Effector memory CD4-positive, alpha-beta T cell (primary cell): ENCODE measurements around the gene NUP58.
"Not testable (repeated sequence)": the region's sequence is repeated elsewhere in the genome, so short reads cannot be mapped to it uniquely, and the experiment has no call there.

Experiments used
- DNase-seq, 3 donors: peaks; one replicate each; pipeline ENCODE4 v3.0.0-alpha.2; 2020
- H3K27ac ChIP-seq: 2 replicates; pipeline ENCODE4 v1.7.0; 2013; ENCODE audit warnings: mild to moderate bottlenecking, low read length, moderate library complexity; ENCODE audit not compliant: insufficient read depth, poor library complexity, severe bottlenecking
- H3K27me3 ChIP-seq: replicated peaks from 2 replicates; pipeline ENCODE4 v1.7.0; 2013; ENCODE audit warnings: mild to moderate bottlenecking, low read length; ENCODE audit not compliant: insufficient read depth, control insufficient read depth, poor library complexity, severe bottlenecking
- H3K36me3 ChIP-seq: 2 replicates; pipeline ENCODE4 v1.7.0; 2013; ENCODE audit warnings: mild to moderate bottlenecking, low read length, moderate library complexity; ENCODE audit not compliant: control insufficient read depth, insufficient read depth
- H3K4me1 ChIP-seq: 2 replicates; pipeline ENCODE4 v1.7.0; 2013; ENCODE audit warnings: low read length, mild to moderate bottlenecking; ENCODE audit not compliant: control insufficient read depth, insufficient read depth, poor library complexity, severe bottlenecking
- H3K4me3 ChIP-seq: 2 replicates; pipeline ENCODE4 v1.7.0; 2013; ENCODE audit warnings: low read length, low read depth, mild to moderate bottlenecking; ENCODE audit not compliant: insufficient read depth, poor library complexity, severe bottlenecking
- H3K9me3 ChIP-seq: 2 replicates; pipeline ENCODE4 v1.7.0; 2013; ENCODE audit warnings: mild to moderate bottlenecking, low read length, moderate library complexity; ENCODE audit not compliant: control insufficient read depth

Gene NUP58

GRCh38 chr13:25345576-25345975, 44.2 kb downstream of the NUP58 start:
- H3K36me3 ChIP-seq, result peaks cover 3% of the 10 kb centered on the region
- no peaks in the 10 kb centered on the region for H3K4me1 ChIP-seq
- H3K27me3 ChIP-seq, result no peaks in the 10 kb centered on the region
- H3K4me3 ChIP-seq, result no peak overlapping the region
- no peak for DNase-seq
- H3K27ac ChIP-seq, result no peak overlapping the region
- no peaks in the 10 kb centered on the region for H3K9me3 ChIP-seq

- H3K4me1 ChIP-seq, result no peaks in the 10 kb centered on the region
- no peak for DNase-seq
- H3K9me3 ChIP-seq, result no peaks in the 10 kb centered on the region
- no peaks in the 10 kb centered on the region for H3K27me3 ChIP-seq
- no peaks in the 10 kb centered on the region for H3K36me3 ChIP-seq
- H3K4me3 ChIP-seq, result no peak overlapping the region
- no peak overlapping the region for H3K27ac ChIP-seq
These were observed 45.7 kb downstream of the NUP58 start for GRCh38 chr13:25347151-25347550.

GRCh38 chr13:25351404-25351803, 50.0 kb downstream of the NUP58 start:
- no peak overlapping the region for H3K27ac ChIP-seq
- no peak overlapping the region for H3K4me3 ChIP-seq

DNA sequence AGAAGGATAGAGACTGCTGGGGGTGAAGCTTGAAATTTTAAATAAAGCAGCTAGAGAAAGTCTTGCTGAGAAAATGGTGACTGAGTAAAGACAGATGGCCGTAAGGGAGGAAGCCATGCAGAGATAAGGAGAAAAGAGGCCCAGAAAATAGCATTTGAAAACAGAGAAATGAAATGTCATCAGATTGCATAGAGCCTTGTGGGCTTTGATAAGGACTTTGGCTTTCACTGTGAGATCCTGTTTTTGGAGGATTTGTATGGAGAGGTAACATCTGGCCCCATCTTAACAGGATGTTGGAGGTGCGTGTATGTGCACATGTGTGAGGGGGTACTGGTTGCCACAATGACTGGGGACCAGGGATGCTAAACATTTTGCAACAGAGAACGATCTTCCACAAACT, 50.8 kb downstream of the NUP58 start:
- no peak overlapping the region for H3K4me3 ChIP-seq
- no peaks in the 10 kb centered on the region for H3K4me1 ChIP-seq
- no peaks in the 10 kb centered on the region for H3K36me3 ChIP-seq
- no peaks in the 10 kb centered on the region for H3K27me3 ChIP-seq
- DNase-seq, result no peak
- no peak overlapping the region for H3K27ac ChIP-seq
- H3K9me3 ChIP-seq, result no peaks in the 10 kb centered on the region

More at GRCh38 chr13:25351404-25351803, 50.0 kb downstream of the NUP58 start:
- Histone ChIP-seq H3K9me3 (no peaks in the 10 kb centered on the region), H3K36me3 (no peaks in the 10 kb centered on the region), H3K27me3 (no peaks in the 10 kb centered on the region), H3K4me1 (no peaks in the 10 kb centered on the region)
- DNase-seq, result no peak

DNA sequence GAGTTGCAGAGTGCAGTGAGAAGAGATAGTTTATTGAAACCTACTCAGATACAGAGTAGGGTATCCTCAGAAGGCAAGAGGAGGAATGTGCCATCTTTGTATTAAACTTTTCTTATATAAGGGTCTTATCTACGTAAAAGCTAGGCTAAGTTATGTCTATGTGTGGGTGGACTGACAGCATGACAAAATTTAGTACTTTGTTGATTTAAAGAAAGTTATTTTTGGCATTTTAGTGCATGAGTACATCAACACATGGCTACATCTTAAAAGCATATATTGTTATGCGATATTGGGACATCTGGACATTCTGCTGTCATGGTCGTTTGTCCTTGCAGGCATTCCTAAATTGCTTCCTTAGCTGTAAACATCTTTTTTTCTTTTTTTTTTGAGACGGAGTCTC, 51.4 kb downstream of the NUP58 start:
- H3K9me3 ChIP-seq, result no peaks in the 10 kb centered on the region
- H3K4me3 ChIP-seq, result no peak overlapping the region
- H3K27me3 ChIP-seq, result no peaks in the 10 kb centered on the region
- H3K36me3 ChIP-seq, result no peaks in the 10 kb centered on the region
- no peak for DNase-seq
- no peak overlapping the region for H3K27ac ChIP-seq
- no peaks in the 10 kb centered on the region for H3K4me1 ChIP-seq

GRCh38 chr13:25353344-25353743, 51.9 kb downstream of the NUP58 start:
- Histone ChIP-seq H3K4me1 (no peaks in the 10 kb centered on the region), H3K27ac (no peak overlapping the region), H3K27me3 (no peaks in the 10 kb centered on the region), H3K4me3 (no peak overlapping the region), H3K9me3 (no peaks in the 10 kb centered on the region), H3K36me3 (no peaks in the 10 kb centered on the region)
- no peak for DNase-seq

GRCh38 chr13:25354377-25354776, 53.0 kb downstream of the NUP58 start:
- DNase-seq, result no peak
- Histone ChIP-seq H3K4me3 (no peak overlapping the region), H3K4me1 (no peaks in the 10 kb centered on the region), H3K9me3 (no peaks in the 10 kb centered on the region), H3K27ac (no peak overlapping the region), H3K27me3 (no peaks in the 10 kb centered on the region), H3K36me3 (no peaks in the 10 kb centered on the region)

- H3K27me3 ChIP-seq, H3K36me3 ChIP-seq, H3K9me3 ChIP-seq: not testable (repeated sequence)
These were observed 59.0 kb downstream of the NUP58 start for GRCh38 chr13:25360443-25360842.

DNA sequence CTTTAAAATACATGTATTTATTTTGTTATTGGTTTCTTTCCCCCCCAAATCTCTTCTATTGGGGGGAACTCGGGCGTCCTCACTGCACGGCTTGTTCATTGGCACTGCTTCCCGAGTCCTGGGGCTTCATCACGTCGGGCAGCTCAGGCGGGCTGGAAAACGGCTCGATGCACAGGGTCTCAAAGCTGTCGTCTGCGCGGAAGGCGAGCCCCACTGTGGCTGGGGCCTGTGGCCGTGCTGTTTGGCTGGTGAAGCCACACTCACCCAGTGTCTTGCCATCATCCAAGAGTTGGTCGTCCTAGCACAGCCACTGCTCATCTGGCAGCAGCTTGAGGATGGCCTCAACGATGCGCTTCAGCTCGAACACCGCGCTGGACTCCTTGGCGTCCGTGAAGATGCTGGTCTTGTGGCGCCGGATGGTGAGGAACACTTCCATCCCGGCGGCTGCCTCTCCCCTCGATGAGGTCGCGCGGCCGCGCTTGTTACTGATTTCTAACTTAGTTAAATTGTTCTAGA, 64.4 kb downstream of the NUP58 start:
- Histone ChIP-seq H3K9me3 (no peaks in the 10 kb centered on the region), H3K4me3 (no peak overlapping the region), H3K4me1 (no peaks in the 10 kb centered on the region), H3K36me3 (no peaks in the 10 kb centered on the region), H3K27ac (no peak overlapping the region), H3K27me3 (no peaks in the 10 kb centered on the region)
- DNase-seq, result no peak

More at GRCh38 chr13:25360443-25360842, 59.0 kb downstream of the NUP58 start:
- H3K27ac ChIP-seq, DNase-seq, H3K4me1 ChIP-seq, H3K4me3 ChIP-seq: not testable (repeated sequence)

- H3K4me1 ChIP-seq, result peaks cover 6% of the 10 kb centered on the region
- H3K36me3 ChIP-seq, result no peaks in the 10 kb centered on the region
- H3K4me3 ChIP-seq, result no peak overlapping the region
- H3K27ac ChIP-seq, result no peak overlapping the region
- H3K9me3 ChIP-seq, result no peaks in the 10 kb centered on the region
- peaks cover 5% of the 10 kb centered on the region for H3K27me3 ChIP-seq
- no peak for DNase-seq
These were observed 69.9 kb downstream of the NUP58 start for GRCh38 chr13:25371158-25371874.
